HuH-7 (cell line): ENCODE measurements around the gene SLC2A14.
A peak's percentile ranks its signal among the peaks of the same experiment; 100 is the strongest.
"Not testable (repeated sequence)": the region's sequence is repeated elsewhere in the genome, so short reads cannot be mapped to it uniquely, and the experiment has no call there.

ENCODE experiments used
- DNase-seq: peaks from one replicate; pipeline ENCODE4 v3.0.0; 2011; ENCODE audit warnings: low spot score

Gene SLC2A14

DNA sequence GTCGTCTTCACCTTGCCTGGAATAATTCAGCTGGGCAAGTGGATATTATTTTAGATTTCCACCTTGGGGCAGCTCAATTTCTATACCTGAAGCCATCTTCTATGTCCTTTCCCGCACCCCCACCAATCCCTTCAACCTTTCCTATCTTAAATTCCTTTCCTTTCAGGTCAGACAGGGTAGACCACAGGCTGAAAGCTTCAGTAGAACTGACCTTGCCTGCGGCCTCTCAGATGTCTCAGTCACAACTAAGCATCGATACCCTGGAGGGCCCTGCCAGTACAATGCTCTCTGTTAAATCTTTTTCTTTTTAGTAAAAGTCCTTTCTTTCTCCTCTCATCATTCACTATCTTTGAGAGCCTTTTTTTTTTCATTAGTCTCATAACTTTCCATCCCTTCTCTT lies 38.9 kb downstream of the SLC2A14 start:
- no peak for DNase-seq

GRCh38 chr12:7833201-7833600 lies 39.5 kb downstream of the SLC2A14 start:
- not testable (repeated sequence) for DNase-seq

DNA sequence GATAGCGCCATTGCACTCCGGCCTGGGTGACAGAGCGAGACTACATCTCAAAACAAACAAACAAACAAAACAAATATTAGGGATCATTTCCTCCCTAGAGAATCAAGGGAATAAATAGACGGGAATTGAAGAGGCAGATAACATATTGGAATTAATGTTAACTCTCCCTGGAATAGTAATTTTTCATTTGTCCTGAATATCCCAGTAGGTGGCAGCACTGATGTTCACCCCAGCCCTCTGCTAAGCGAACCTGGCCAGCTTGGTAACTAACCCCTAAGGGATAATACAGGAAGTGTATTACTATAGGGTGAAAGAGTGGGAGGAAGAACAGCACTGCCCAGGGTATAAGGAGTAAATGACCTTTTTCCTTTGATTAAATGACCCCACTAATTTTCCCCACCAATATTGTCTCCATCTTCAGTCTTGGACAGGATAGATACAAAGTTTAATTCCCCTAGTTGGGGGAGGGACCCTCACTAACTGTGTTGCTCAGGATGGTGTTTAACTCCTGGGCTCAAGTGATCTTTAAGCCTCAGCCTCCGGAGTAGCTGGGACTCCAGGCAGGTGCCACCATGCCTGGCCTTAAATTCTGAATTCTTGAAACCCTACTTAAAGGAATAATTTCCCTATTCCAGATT lies 40.5 kb downstream of the SLC2A14 start:
- DNase-seq: peak; percentile 80

GRCh38 chr12:7829737-7830136 lies 43.0 kb downstream of the SLC2A14 start:
- DNase-seq: not testable (repeated sequence)

GRCh38 chr12:7825754-7826153 lies 47.0 kb downstream of the SLC2A14 start:
- DNase-seq: not testable (repeated sequence)

- DNase-seq: peak; percentile 72
These were observed 65.7 kb downstream of the SLC2A14 start for GRCh38 chr12:7806863-7807487.

GRCh38 chr12:7806319-7806718 lies 66.4 kb downstream of the SLC2A14 start:
- DNase-seq: not testable (repeated sequence)

DNA sequence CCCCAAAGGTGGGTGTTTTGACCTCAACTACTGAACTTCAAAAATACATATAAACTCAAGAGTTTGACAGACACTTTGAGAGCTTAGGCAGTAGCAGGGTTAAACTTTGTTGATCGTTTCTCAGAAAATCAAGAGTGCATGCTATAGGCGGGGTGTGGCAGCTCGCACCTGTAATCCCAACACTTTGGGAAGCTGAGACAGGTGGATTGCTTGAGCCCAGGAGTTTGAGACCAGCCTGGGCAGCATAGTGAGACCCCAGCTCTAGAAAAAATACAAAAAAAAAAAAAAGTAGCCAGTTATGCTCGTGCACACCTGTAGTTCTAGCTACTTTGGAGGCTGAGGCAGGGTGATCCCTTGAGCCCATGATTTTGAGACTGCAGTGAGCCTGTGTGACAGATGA lies 71.3 kb downstream of the SLC2A14 start:
- no peak for DNase-seq

DNA sequence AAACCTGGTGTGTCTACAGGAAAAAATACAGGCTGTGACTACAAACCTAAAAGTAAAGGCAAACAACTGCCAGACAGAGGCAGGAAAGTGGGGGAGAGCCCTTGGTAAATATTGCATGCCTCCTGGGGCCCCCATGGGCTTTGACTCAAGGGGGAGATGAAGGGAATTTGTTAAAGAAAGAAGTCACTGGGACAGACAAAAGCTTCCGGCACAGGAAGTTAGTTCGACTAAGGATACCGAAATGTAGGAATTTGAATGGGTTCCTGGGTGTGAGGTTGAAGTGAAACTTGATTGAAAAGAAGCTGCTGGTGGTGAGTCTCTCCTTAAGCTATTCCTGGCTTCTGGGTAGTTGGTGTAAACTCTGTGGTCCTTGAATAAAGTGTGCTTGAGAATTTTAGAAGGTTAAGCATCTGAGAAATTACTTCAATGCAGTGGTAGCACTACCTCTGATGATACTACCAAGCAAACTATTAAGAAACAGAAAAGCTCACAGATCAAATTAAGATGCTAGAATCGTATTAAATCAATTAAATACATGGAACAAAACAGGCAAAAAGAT lies 73.9 kb downstream of the SLC2A14 start:
- not testable (repeated sequence) for DNase-seq

DNA sequence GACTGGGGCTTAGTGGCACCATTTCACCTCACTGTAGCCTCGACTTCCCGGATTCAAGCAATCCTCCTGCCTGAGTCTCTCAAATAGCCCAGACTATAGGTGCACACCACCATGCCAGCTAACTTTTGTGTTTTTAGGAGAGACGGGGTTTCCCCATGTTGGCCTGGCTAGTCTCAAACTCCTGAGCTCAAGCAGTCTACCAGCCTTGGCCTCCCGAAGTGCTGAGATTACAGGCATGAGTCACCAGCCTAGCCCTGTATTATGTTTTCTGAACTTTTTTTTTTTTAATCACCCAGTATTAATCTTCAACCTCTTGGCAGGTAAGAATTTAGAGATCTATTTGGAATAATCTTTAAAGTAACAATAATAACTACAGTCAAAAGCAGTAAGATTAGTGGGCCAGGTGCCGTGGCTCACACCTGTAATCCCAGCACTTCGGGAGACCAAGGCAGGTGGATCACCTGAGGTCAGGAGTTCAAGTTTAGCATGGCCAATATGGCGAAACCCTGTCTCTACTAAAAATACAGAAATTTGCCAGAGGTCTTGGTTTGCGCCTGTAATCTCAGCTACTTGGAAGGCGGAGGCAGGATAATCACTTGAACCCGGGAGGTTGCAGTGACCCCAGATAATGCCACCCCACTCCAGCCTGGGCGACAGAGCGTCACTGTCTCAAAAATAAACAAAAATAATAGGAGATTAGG lies 74.9 kb downstream of the SLC2A14 start:
- DNase-seq: no peak

DNA sequence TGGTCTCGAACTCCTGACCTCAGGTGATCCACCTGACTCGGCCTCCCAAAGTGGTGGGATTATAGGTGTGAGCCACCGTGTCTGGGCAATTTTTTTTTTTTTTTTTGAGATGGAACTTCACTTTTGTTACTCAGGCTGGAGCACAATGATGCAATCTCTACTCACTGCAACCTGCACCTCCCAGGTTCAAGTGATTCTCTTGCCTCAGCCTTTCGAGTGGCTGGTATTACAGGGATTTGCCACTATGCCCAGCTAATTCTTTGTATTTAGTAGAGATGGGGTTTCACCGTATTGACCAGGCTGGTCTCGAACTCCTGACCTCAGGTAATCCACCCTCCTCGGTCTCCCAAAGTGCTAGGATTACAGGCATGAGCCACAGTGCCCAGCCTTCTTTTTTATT lies 75.4 kb downstream of the SLC2A14 start:
- not testable (repeated sequence) for DNase-seq

DNA sequence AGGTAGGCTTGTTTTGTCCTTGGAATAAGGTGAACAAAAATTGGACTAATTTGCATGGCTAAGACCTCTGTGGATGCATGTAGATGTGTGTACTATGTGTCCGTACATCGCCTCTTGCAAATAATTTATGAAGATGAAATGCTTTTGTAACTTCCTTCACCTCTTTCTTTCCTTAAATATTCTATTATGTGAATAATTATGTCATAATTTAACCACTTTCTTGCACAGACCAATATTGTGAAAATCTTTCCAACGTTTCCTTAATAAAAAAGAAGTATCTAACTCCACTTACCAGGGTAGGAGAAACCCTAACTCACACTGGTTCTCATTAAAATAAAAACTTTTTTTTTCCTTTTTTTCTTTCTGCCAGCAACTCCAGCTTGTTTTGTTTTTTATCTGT lies 79.5 kb downstream of the SLC2A14 start:
- DNase-seq: no peak

DNA sequence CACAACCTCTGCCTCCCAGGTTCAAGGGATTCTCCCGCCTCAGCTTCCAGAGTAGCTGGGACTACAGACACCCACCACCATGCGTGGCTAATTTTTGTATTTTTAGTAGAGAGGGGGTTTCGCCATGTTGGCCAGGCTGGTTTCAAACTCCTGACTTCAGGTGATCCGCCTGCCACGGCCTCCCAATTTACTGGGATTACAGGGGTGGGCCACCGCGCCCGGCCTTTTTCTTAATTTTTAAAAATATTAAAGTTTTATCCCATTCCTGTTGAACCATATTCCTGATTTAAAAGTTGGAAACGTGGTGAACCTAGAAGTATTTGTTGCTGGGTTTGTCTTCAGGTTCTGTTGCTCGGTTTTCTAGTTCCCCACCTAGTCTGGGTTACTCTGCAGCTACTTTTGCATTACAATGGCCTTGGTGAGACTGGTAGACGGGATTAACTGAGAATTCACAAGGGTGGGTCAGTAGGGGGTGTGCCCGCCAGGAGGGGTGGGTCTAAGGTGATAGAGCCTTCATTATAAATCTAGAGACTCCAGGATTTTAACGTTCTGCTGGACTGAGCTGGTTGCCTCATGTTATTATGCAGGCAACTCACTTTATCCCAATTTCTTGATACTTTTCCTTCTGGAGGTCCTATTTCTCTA lies 83.7 kb downstream of the SLC2A14 start, which contains the start of gene NANOG:
Gene NANOG (plus strand): TSS at position 519 of the 645 bp plus-strand sequence. CDS start 213 bp downstream, outside the sequence.
- not testable (repeated sequence) for DNase-seq

- DNase-seq: no peak
These were observed 84.4 kb downstream of the SLC2A14 start for GRCh38 chr12:7788294-7788660.

GRCh38 chr12:7787574-7788293 lies 85.0 kb downstream of the SLC2A14 start:
- DNase-seq: no peak

- DNase-seq: no peak
These were observed 88.0 kb downstream of the SLC2A14 start for GRCh38 chr12:7784701-7785100.

- not testable (repeated sequence) for DNase-seq
These were observed 89.3 kb downstream of the SLC2A14 start for GRCh38 chr12:7783433-7783832.

DNA sequence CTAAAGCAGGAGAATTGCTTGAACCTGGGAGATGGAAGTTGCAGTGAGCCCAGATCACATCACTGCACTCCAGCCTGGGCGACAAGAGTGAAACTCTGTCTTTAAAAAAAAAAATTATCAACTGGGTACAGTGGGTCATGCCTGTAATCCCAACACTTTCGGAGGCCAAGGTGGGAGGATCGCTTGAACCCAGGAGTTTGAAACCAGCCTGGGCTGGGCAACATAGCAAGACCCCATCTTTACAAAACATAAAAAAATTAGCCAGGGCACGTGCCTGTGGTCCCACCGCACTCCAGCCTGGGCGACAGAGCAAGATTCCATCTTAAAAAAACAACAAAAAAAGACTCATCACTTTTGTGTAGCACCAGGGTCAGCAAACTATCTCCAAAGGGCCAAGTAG lies 90.7 kb downstream of the SLC2A14 start:
- no peak for DNase-seq

DNA sequence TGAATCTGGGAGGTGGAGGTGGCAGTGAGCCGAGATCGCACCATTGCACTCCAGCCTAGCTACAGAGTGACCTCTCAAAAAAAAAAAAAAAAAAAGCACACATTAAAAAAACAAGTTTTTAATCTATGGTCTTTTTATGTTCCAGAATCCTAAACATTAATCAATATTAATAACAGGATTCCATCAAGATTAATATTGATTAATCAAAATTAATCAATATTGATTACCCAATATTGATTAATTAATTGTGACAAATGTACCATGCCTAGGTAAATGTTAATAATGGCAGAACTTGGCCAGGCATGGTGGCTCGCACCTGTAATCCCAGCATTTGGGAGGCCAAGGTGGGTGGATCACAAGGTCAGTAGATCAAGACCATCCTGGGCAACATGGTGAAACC lies 91.4 kb downstream of the SLC2A14 start:
- no peak for DNase-seq

DNA sequence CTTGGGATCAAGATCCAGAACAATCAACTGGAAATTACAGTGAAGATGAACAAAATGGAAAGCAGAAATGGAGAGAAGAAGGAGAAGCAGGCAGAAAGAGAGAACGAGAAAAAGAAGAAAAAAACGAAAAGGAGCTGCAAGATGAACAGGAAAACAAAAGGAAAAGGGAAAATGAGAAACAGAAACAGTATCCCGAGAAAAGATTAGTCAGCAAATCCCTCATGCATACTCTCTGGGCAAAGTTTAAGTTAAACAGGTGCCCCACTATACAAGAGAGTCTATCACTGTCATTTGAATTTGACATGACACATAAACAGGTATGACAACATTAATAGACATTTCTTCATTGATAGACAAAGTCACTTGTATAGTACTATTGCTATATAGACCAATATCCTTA lies 102.7 kb downstream of the SLC2A14 start:
- DNase-seq: no peak
